Hepatocyte (in vitro differentiated cells): ENCODE results near the gene GRHPR. TPM values are rescaled to one million over a fixed set of nuclear protein-coding genes. Genes with fewer than 3 reads are reported as not detected.

Experiments
- DNase-seq: peaks from one replicate; pipeline ENCODE4 v3.0.0-alpha.2; 2016; ENCODE audit warnings: low spot score
- H2AFZ ChIP-seq: fragments of 200-600 bp; sonication (generic); 2 replicates; pipeline ENCODE4 v1.6.0; 2016; ENCODE audit warnings: antibody characterized with exemption, mild to moderate bottlenecking
- H3K27ac ChIP-seq: fragments of 200-600 bp; sonication (generic); 2 replicates; pipeline ENCODE4 v1.5.1; 2016; ENCODE audit warnings: mild to moderate bottlenecking
- H3K27me3 ChIP-seq: fragments of 200-600 bp; sonication (generic); 2 replicates; pipeline ENCODE4 v1.6.1; 2016
- H3K36me3 ChIP-seq: fragments of 200-600 bp; sonication (generic); replicated peaks from 2 replicates; pipeline ENCODE4 v1.5.1; 2016; ENCODE audit warnings: low read depth; ENCODE audit not compliant: insufficient read depth
- H3K4me1 ChIP-seq: fragments of 200-600 bp; sonication (generic); 2 replicates; pipeline ENCODE4 v1.5.1; 2016; ENCODE audit warnings: mild to moderate bottlenecking, moderate library complexity; ENCODE audit not compliant: insufficient read depth
- H3K4me2 ChIP-seq: fragments of 200-600 bp; sonication (generic); 2 replicates; pipeline ENCODE4 v1.6.0; 2016
- H3K4me3 ChIP-seq: fragments of 200-600 bp; sonication (generic); 2 replicates; pipeline ENCODE4 v1.5.1; 2016; ENCODE audit warnings: mild to moderate bottlenecking
- H3K79me2 ChIP-seq: fragments of 200-600 bp; sonication (generic); 2 replicates; pipeline ENCODE4 v1.6.0; 2017; ENCODE audit warnings: mild to moderate bottlenecking
- H3K9me2 ChIP-seq: fragments of 200-600 bp; sonication (generic); replicated peaks from 2 replicates; pipeline ENCODE4 v1.6.0; 2017; ENCODE audit warnings: mild to moderate bottlenecking; ENCODE audit not compliant: insufficient read depth
- H3K9me3 ChIP-seq: fragments of 200-600 bp; sonication (generic); 2 replicates; pipeline ENCODE4 v1.5.1; 2016; ENCODE audit warnings: low read depth, mild to moderate bottlenecking
- H4K20me1 ChIP-seq: fragments of 200-600 bp; sonication (generic); 2 replicates; pipeline ENCODE4 v1.6.0; 2016; ENCODE audit warnings: mild to moderate bottlenecking; ENCODE audit not compliant: insufficient read depth, poor library complexity, severe bottlenecking
- CTCF ChIP-seq: fragments of 200-600 bp; sonication (generic); IDR thresholded peaks from 2 replicates; pipeline ENCODE4 v1.5.1; 2016; ENCODE audit warnings: antibody characterized with exemption, mild to moderate bottlenecking; ENCODE audit not compliant: poor library complexity
- EZH2 ChIP-seq: fragments of 200-600 bp; sonication (generic); IDR thresholded peaks from 2 replicates; pipeline ENCODE4 v1.6.1; 2016; ENCODE audit warnings: antibody characterized with exemption, mild to moderate bottlenecking, borderline replicate concordance
- EZH2phosphoT487 ChIP-seq: fragments of 200-600 bp; sonication (generic); IDR thresholded peaks from one replicate; pipeline ENCODE4 v1.6.1; 2018; ENCODE audit warnings: antibody characterized with exemption, mild to moderate bottlenecking, low read depth, moderate library complexity; ENCODE audit not compliant: unreplicated experiment, severe bottlenecking
- WGBS: methylation state at CpG from one replicate; pipeline ENCODE4 v1.1.6; 2016; ENCODE audit warnings: low lambda C conversion rate; ENCODE audit errors: missing lambda C conversion rate; 5-methylcytosine and 5-hydroxymethylcytosine counted together
- polyA plus RNA-seq: library from polyadenylated mRNA; unstranded; fragments of >200 nt; fragmentation: Nextera tagmentation; extraction: Ambion mirVana; gene quantifications from 2 replicates; pipeline ENCODE4 v1.2.1, GENCODE V29; 2016
- total RNA-seq: library from RNA; depleted of rRNA; stranded (reverse); fragments of >200 nt; gene quantifications from 2 replicates; pipeline ENCODE4 v1.2.3, GENCODE V29; 2014

The GRHPR gene
- total and polyA plus RNA-seq, 2 experiments from 2014 or later, result 137 to 168 TPM

GRCh38 chr9:37451628-37452027 lies 29.1 kb downstream of the GRHPR start:
- WGBS, result 89% methylated on average over 3 of the region's 3 CpGs
- TF ChIP-seq EZH2, result no peak
- no peak for TF ChIP-seq CTCF
- TF ChIP-seq EZH2phosphoT487, result no peak
- Histone ChIP-seq H3K9me3 (no peaks in the 10 kb centered on the region), H4K20me1 (peaks cover 65% of the 10 kb centered on the region), H3K27me3 (no peaks in the 10 kb centered on the region), H3K79me2 (peaks cover 99% of the 10 kb centered on the region), H3K27ac (no peak overlapping the region), H2AFZ (no peak overlapping the region), H3K4me2 (no peak overlapping the region), H3K4me3 (no peak overlapping the region), H3K4me1 (peaks cover 6% of the 10 kb centered on the region), H3K36me3 (no peaks in the 10 kb centered on the region), H3K9me2 (no peaks in the 10 kb centered on the region)
- no peak for DNase-seq

DNA sequence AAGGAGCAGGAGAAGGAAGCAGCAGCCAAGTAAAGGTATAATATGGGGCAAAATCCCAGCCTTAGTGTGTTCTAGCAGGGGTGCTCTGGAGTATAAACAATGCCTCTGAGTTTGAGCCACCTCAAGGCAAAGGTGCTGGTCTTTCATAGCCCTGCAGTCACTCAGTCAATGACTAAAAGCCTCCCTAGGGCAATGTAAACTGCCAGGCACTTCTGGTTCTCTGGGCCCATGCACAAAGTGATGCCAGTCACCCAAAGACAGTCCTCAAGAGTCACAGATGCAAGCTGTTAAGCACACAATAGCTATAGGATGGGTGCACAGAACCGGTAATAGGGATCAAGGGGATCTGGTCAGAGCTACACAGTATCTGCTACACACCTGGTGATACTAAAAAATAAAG lies 30.1 kb downstream of the GRHPR start:
- Histone ChIP-seq H3K9me3 (no peaks in the 10 kb centered on the region), H3K36me3 (no peaks in the 10 kb centered on the region), H3K4me3 (no peak overlapping the region), H3K79me2 (peaks cover 99% of the 10 kb centered on the region), H3K4me1 (peaks cover 5% of the 10 kb centered on the region), H3K9me2 (no peaks in the 10 kb centered on the region), H2AFZ (no peak overlapping the region), H3K27me3 (no peaks in the 10 kb centered on the region), H3K4me2 (no peak overlapping the region), H3K27ac (no peak overlapping the region), H4K20me1 (peaks cover 65% of the 10 kb centered on the region)
- no peak for DNase-seq
- WGBS, result 88% methylated on average over 1 of the region's 1 CpG
- TF ChIP-seq EZH2 (no peak), EZH2phosphoT487 (no peak), CTCF (no peak)

DNA sequence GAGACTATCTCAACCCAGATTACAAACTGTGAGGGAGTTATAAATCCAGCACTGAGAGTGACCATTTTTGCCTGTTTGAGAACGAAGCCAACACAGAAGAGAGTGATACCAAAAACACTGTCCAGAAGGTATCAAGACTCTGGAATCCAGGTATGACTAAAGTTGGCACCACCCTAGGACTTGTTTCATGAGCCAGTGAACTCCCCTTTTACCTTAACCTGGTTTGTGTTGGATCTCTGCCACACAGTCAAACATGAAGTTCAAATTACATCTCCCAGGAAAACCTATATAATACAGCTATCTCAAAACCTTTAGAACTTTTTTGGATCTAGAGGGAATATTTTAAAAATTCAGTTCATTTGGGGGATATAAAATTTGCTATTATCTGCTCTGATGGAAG lies 31.3 kb downstream of the GRHPR start:
- DNase-seq, result no peak
- Histone ChIP-seq H3K79me2 (peaks cover 99% of the 10 kb centered on the region), H3K9me2 (no peaks in the 10 kb centered on the region), H3K27me3 (no peaks in the 10 kb centered on the region), H3K4me1 (peaks cover 5% of the 10 kb centered on the region), H3K27ac (no peak overlapping the region), H3K4me2 (no peak overlapping the region), H3K36me3 (no peaks in the 10 kb centered on the region), H3K4me3 (no peak overlapping the region), H2AFZ (no peak overlapping the region), H3K9me3 (no peaks in the 10 kb centered on the region), H4K20me1 (peaks cover 72% of the 10 kb centered on the region)
- TF ChIP-seq EZH2phosphoT487 (no peak), CTCF (no peak), EZH2 (no peak)
- WGBS, result 92% methylated on average over 1 of the region's 1 CpG

- Histone ChIP-seq H4K20me1 (peaks cover 70% of the 10 kb centered on the region), H2AFZ (no peak overlapping the region), H3K9me3 (no peaks in the 10 kb centered on the region), H3K4me1 (peaks cover 5% of the 10 kb centered on the region), H3K4me2 (no peak overlapping the region), H3K4me3 (no peak overlapping the region), H3K9me2 (no peaks in the 10 kb centered on the region), H3K36me3 (no peaks in the 10 kb centered on the region), H3K27ac (no peak overlapping the region), H3K27me3 (no peaks in the 10 kb centered on the region), H3K79me2 (peaks cover 99% of the 10 kb centered on the region)
- TF ChIP-seq EZH2, result no peak
- no peak for TF ChIP-seq CTCF
- TF ChIP-seq EZH2phosphoT487, result no peak
- DNase-seq, result no peak
Observed at GRCh38 chr9:37454238-37454637, 31.7 kb downstream of the GRHPR start.
